B cell (primary cell): ENCODE data around the gene EXD3. TPM values are rescaled to one million over a fixed set of nuclear protein-coding genes. Genes with fewer than 3 reads are reported as not detected.

ENCODE experiments used
- ATAC-seq: fragments of 200-7000 bp; cut with Tn5 transposase; one replicate; pipeline ENCODE4 v1.10.0; 2021; ENCODE audit warnings: low read depth, mild to moderate bottlenecking, moderate number of reproducible peaks, moderate library complexity
- CTCF ChIA-PET: fragments of 350-600 bp; sonication (Branson Sonifier 250); formaldehyde crosslinking; loops from one replicate; lab custom pipeline; 2021; ENCODE audit warnings: antibody characterized with exemption, inconsistent platforms; lab: Charles Lee
- POLR2A ChIA-PET: fragments of 350-600 bp; sonication (Branson Sonifier 250); formaldehyde crosslinking; loops from one replicate; lab custom pipeline; 2021; ENCODE audit warnings: antibody characterized with exemption; lab: Charles Lee
- DNase-seq: peaks from one replicate; pipeline ENCODE4 v3.0.0; 2013
- H2AFZ ChIP-seq: 2 replicates; pipeline ENCODE4 v1.6.1; 2012; ENCODE audit warnings: mild to moderate bottlenecking, low read depth, low read length; ENCODE audit not compliant: insufficient read depth, poor library complexity, severe bottlenecking
- H3K27ac ChIP-seq, 2 donors: 1 replicate in 1 of 2; 2 replicates in 1 of 2; pipeline ENCODE4 v1.5.1; 2012 to 2013; ENCODE audit warnings: low read length in 2 of 2, mild to moderate bottlenecking in 2 of 2, moderate library complexity in 1 of 2
- H3K27me3 ChIP-seq, 4 experiments: fragments of 200-600 bp in 1 of 4; sonication (generic) in 1 of 4; replicated peaks in 1 of 4; 1 replicate in 2 of 4; 2 replicates in 2 of 4; pipeline versions ENCODE4 v1.6.1 to v1.7.0; 2013 to 2016; ENCODE audit warnings: low read length in 3 of 4, mild to moderate bottlenecking in 2 of 4, mixed read lengths in 1 of 4, moderate library complexity in 1 of 4; ENCODE audit not compliant: insufficient read depth in 4 of 4, control insufficient read depth in 3 of 4; ENCODE audit errors: control extremely low read depth in 1 of 4
- H3K36me3 ChIP-seq, 2 experiments: replicated peaks in 1 of 2; 1 replicate in 1 of 2; 2 replicates in 1 of 2; pipeline versions ENCODE4 v1.6.1 to v1.7.1; 2013; ENCODE audit warnings: low read length in 1 of 2; ENCODE audit not compliant: insufficient read depth in 2 of 2, control insufficient read depth in 1 of 2; ENCODE audit errors: control extremely low read depth in 1 of 2, extremely low read depth in 1 of 2
- H3K4me1 ChIP-seq, 2 donors: fragments of 200-600 bp in 1 of 2; sonication (generic) in 1 of 2; 1 replicate in 1 of 2; 2 replicates in 1 of 2; pipeline versions ENCODE4 v1.5.1 to v1.6.1; 2013 to 2017; ENCODE audit warnings: low read length in 2 of 2; ENCODE audit not compliant: control insufficient read depth in 2 of 2, insufficient read depth in 2 of 2
- H3K4me2 ChIP-seq: replicated peaks from 2 replicates; pipeline ENCODE3; 2012; ENCODE audit warnings: mild to moderate bottlenecking, low read depth, low read length; ENCODE audit not compliant: poor library complexity, severe bottlenecking
- H3K4me3 ChIP-seq, 5 experiments: fragments of 200-600 bp in 1 of 5; sonication (generic) in 1 of 5; 1 replicate in 3 of 5; 2 replicates in 2 of 5; pipeline versions ENCODE4 v1.5.1 to v1.7.0; 2011 to 2016; ENCODE audit warnings: low read length in 4 of 5, mild to moderate bottlenecking in 4 of 5, low read depth in 2 of 5, control low read depth in 1 of 5, moderate library complexity in 1 of 5; ENCODE audit not compliant: insufficient read depth in 1 of 5; ENCODE audit errors: control extremely low read depth in 1 of 5, extremely low read depth in 1 of 5
- H3K79me2 ChIP-seq: fragments of 200-600 bp; sonication (generic); one replicate; pipeline ENCODE4 v1.6.0; 2016; ENCODE audit warnings: low read length; ENCODE audit not compliant: control insufficient read depth, insufficient read depth
- H3K9ac ChIP-seq: fragments of 200-600 bp; sonication (generic); 2 replicates; pipeline ENCODE4 v1.6.1; 2017; ENCODE audit warnings: mild to moderate bottlenecking, low read length, moderate library complexity
- H3K9me3 ChIP-seq, 3 donors: one replicate each; pipeline versions ENCODE4 v1.6.1 to v1.7.1; 2013; ENCODE audit warnings: low read length in 2 of 3; ENCODE audit not compliant: control insufficient read depth in 2 of 3, insufficient read depth in 1 of 3; ENCODE audit errors: control extremely low read depth in 1 of 3
- H4K20me1 ChIP-seq: 2 replicates; pipeline ENCODE4 v1.6.0; 2012; ENCODE audit warnings: mild to moderate bottlenecking, low read length; ENCODE audit not compliant: insufficient read depth, control insufficient read depth, poor library complexity, severe bottlenecking
- H3K27ac Mint-ChIP-seq: one replicate; pipeline ENCODE4 v1.8.0; 2021; ENCODE audit warnings: mixed read lengths
- H3K27me3 Mint-ChIP-seq: one replicate; pipeline ENCODE4 v1.8.0; 2021; ENCODE audit warnings: mixed read lengths
- H3K4me1 Mint-ChIP-seq: one replicate; pipeline ENCODE4 v1.8.0; 2021; ENCODE audit warnings: mixed read lengths
- H3K4me3 Mint-ChIP-seq: one replicate; pipeline ENCODE4 v1.8.0; 2021; ENCODE audit warnings: mixed read lengths
- H3K9me3 Mint-ChIP-seq: one replicate; pipeline ENCODE4 v1.8.0; 2022; ENCODE audit warnings: mixed read lengths; ENCODE audit not compliant: insufficient read depth
- CTCF ChIP-seq: fragments of 200-600 bp; IDR thresholded peaks from one replicate; pipeline ENCODE4 v1.8.0; 2022; ENCODE audit warnings: antibody characterized with exemption, mild to moderate bottlenecking
- EZH2 ChIP-seq: IDR thresholded peaks from 2 replicates; pipeline ENCODE4 v1.6.1; 2012; ENCODE audit warnings: borderline replicate concordance, low read depth, mild to moderate bottlenecking, moderate library complexity, low read length; ENCODE audit not compliant: insufficient read depth, poor library complexity, severe bottlenecking
- WGBS: methylation state at CpG from one replicate; pipeline ENCODE4 v1.1.5; 2013; ENCODE audit warnings: missing lambda C conversion rate; ENCODE audit not compliant: insufficient coverage; 5-methylcytosine and 5-hydroxymethylcytosine counted together
- intact Hi-C: fragments of 100-400 bp; cut with micrococcal nuclease; formaldehyde crosslinking; loops from one replicate; pipeline ENCODE4 v1.10.0; 2022
- polyA plus RNA-seq: library from polyadenylated mRNA; depleted of rRNA; stranded (reverse); fragments of >200 nt; gene quantifications from 2 replicates; pipeline ENCODE4 v1.2.3, GENCODE V29; 2012
- total RNA-seq, 2 donors: library from RNA; stranded (reverse); fragments of 120-200 nt in 1 of 2; gene quantifications; 1 replicate in 1 of 2; 2 replicates in 1 of 2; pipeline versions ENCODE4 v1.2.3 to v1.2.4, GENCODE V29; 2013 to 2022

Gene EXD3
- total and polyA plus RNA-seq, 2 donors (not counting 1 experiment from before 2014, with no cell fraction given): 22.5 to 23.7 TPM

GRCh38 chr9:137458194-137459151 lies 35.5 kb upstream of the EXD3 start:
- no peaks in the 10 kb centered on the region for H3K27me3 Mint-ChIP-seq
- H3K9me3 ChIP-seq: peaks cover 0 to 6% (median 0%) of the 10 kb centered on the region in 3 donors
- no peak overlapping the region for H3K27ac ChIP-seq
- no peak for TF ChIP-seq EZH2
- no peak for TF ChIP-seq CTCF
- peak overlapping the region in 4 of 5 experiments; percentile 34 to 69 (median 62) for H3K4me3 ChIP-seq
- POLR2A ChIA-PET: interaction anchor here (2.2 kb wide), 1 partner anchor 35 kb away, joined by 13 read pairs; the partner anchor contains the start of genes EXD3 and NOXA1
- ATAC-seq (peak; percentile 5), DNase-seq (peak; percentile 54)
- peak overlapping the region; percentile 79 for H2AFZ ChIP-seq
- peak overlapping the region; percentile 44 for H3K4me3 Mint-ChIP-seq
- H3K36me3 ChIP-seq: peaks cover 0 to 3% of the 10 kb centered on the region in 2 experiments
- intact Hi-C loops: loop anchor here (1.0 to 10.0 kb wide), 2 partner anchors 35 to 664 kb away; partner anchors contain the start of genes CCDC183, EXD3, NOXA1 and TMEM141
- H3K79me2 ChIP-seq: peaks cover 6% of the 10 kb centered on the region
- peaks cover 52 to 64% of the 10 kb centered on the region in 2 donors for H3K4me1 ChIP-seq
- peak overlapping the region; percentile 73 for H3K9ac ChIP-seq
- H3K4me1 Mint-ChIP-seq: peaks cover 38% of the 10 kb centered on the region
- CTCF ChIA-PET: interaction anchor here (0.6 to 1.3 kb wide), 4 partner anchors 35 to 586 kb away, joined by 3 to 4 read pairs (median 4); partner anchors contain the start of genes EXD3 and NOXA1
- peak overlapping the region; percentile 99 for H3K4me2 ChIP-seq
- no peak overlapping the region for H3K27ac Mint-ChIP-seq
- H4K20me1 ChIP-seq: peaks cover 12% of the 10 kb centered on the region
- 15% methylated on average over 88 of the region's 88 CpGs for WGBS
- H3K9me3 Mint-ChIP-seq: no peaks in the 10 kb centered on the region
- H3K27me3 ChIP-seq: no peaks in the 10 kb centered on the region
